ENCODE data around the gene NOS3. TPM values are rescaled to one million over a fixed set of nuclear protein-coding genes. Genes with fewer than 3 reads are reported as not detected.

NOS3 gene
- total and polyA plus RNA-seq, 10 donors: 11.9 to 455 (median 164) TPM

DNA sequence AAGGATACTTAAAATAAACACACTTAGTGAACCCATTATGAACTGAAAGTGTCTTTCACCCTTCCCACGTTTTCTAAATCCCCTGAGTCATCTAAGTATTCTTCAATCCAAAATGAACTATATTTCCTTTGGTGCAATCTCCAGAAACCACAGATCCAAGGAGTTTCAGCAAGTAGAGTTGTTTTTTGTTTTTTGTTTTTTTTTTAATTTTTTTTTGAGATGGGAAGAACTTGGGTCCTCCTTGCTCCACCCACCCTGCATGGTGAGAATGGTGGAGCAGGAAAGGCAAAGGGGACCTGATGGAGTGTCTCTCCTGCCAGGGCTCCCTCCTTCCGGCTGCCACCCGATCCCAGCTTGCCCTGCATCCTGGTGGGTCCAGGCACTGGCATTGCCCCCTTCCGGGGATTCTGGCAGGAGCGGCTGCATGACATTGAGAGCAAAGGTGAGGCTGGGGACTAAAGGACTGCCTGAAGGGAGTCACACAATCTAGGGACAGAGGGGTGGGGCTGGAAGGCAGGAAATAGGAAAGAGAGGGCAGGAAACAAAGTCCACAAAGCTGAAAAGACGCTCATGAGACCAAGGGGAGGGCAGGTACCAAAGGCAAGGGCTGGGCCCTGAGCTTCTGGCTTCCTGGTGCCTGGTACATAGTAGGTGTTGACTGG, 21.3 kb downstream of the NOS3 start:
- Histone ChIP-seq H3K36me3 (peaks cover 0 to 55% (median 0%) of the 10 kb centered on the region in 6 donors), H3K4me1 (peaks cover 60 to 100% (median 83%) of the 10 kb centered on the region in 6 donors), H3K27me3 (replicated peaks in 1 of 7) (peaks cover 0 to 41% (median 0%) of the 10 kb centered on the region in 7 donors), H3K4me3 (no peak overlapping the region), H3K9me3 (no peaks in the 10 kb centered on the region), H3K27ac (peak overlapping the region in 7 of 8 donors; percentile 0 to 85 (median 77))
- intact Hi-C loops (cut with DNase I; ENCODE audit: low total_unique reads): no loop called here
- no peak for DNase-seq
- 42 to 74% (median 62%) methylated on average over 6 of the region's 6 CpGs for WGBS, 5 donors
- TF ChIP-seq, protein P1, sequence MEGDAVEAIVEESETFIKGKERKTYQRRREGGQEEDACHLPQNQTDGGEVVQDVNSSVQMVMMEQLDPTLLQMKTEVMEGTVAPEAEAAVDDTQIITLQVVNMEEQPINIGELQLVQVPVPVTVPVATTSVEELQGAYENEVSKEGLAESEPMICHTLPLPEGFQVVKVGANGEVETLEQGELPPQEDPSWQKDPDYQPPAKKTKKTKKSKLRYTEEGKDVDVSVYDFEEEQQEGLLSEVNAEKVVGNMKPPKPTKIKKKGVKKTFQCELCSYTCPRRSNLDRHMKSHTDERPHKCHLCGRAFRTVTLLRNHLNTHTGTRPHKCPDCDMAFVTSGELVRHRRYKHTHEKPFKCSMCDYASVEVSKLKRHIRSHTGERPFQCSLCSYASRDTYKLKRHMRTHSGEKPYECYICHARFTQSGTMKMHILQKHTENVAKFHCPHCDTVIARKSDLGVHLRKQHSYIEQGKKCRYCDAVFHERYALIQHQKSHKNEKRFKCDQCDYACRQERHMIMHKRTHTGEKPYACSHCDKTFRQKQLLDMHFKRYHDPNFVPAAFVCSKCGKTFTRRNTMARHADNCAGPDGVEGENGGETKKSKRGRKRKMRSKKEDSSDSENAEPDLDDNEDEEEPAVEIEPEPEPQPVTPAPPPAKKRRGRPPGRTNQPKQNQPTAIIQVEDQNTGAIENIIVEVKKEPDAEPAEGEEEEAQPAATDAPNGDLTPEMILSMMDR (IDR thresholded peaks at IDR 0.05 in 8 of 11, conservative IDR thresholded peaks at IDR 0.05 in 3 of 11): no peak
- TF ChIP-seq POLR2A (IDR thresholded peaks at IDR 0.05) (no peak), POLR2AphosphoS5 (IDR thresholded peaks at IDR 0.05) (peak; percentile 13 to 52 (median 43))

DNA sequence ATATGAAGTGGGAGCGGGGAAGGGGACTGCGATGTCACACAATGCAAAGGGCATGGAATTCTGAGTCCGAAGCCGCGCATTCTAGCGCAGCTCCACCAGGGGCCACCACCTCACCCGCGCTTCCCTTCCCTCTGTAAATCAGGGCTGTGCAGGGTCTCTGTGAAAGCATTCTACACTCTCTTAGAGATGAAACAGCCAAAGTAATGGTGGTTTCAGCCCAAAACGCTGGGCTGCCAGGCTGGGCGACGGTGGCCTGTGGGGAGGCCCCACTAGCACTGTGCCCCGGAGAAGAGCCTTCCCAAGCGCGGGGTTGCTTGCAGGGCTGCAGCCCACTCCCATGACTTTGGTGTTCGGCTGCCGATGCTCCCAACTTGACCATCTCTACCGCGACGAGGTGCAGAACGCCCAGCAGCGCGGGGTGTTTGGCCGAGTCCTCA, 22.1 kb downstream of the NOS3 start:
- Histone ChIP-seq H3K27ac (peak overlapping the region in 7 of 8 donors; percentile 0 to 85 (median 77)), H3K27me3 (replicated peaks in 1 of 7) (peaks cover 0 to 46% (median under 1%) of the 10 kb centered on the region in 7 donors), H3K4me3 (peak overlapping the region in 4 of 8 donors; percentile 37 to 68 (median 41)), H3K9me3 (no peaks in the 10 kb centered on the region), H3K4me1 (peaks cover 56 to 100% (median 82%) of the 10 kb centered on the region in 6 donors), H3K36me3 (peaks cover 0 to 55% (median 0%) of the 10 kb centered on the region in 6 donors)
- no peak for DNase-seq
- TF ChIP-seq POLR2A (IDR thresholded peaks at IDR 0.05) (no peak), POLR2AphosphoS5 (IDR thresholded peaks at IDR 0.05) (peak in 2 of 3 donors; percentile 1 to 6)
- TF ChIP-seq, protein P1 (IDR thresholded peaks at IDR 0.05 in 8 of 11, conservative IDR thresholded peaks at IDR 0.05 in 3 of 11): peak in 5 of 11 experiments; percentile 23 to 37 (median 25)
- 38 to 59% (median 43%) methylated on average over 19 to 23 of the region's 23 CpGs for WGBS, 5 donors
- intact Hi-C loops (cut with DNase I; ENCODE audit: low total_unique reads): no loop called here

DNA sequence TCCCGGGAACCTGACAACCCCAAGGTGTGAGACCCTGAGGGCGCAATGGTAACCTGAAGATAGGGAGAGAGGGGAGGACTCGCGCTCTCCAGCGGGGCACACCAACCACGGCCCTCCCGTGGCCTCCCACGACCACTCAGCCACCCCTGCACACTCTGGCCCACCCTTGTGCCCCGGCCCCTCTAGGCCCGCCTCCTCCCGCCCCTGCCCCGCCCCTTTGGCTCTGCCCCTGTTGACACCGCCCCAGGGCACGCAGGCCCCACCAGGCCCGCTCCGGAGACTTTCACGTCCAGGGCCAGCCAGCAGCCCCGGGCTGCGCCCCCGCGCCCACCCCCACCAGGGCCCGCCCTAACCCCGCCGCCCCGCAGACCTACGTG, 22.5 kb downstream of the NOS3 start:
- Histone ChIP-seq H3K9me3 (no peaks in the 10 kb centered on the region), H3K27ac (peak overlapping the region in 6 of 8 donors; percentile 46 to 85 (median 78)), H3K36me3 (peaks cover 0 to 55% (median 0%) of the 10 kb centered on the region in 6 donors), H3K27me3 (replicated peaks in 1 of 7) (peaks cover 0 to 48% (median 4%) of the 10 kb centered on the region in 7 donors), H3K4me3 (peak overlapping the region in 7 of 8 donors; percentile 32 to 68 (median 39)), H3K4me1 (peaks cover 56 to 100% (median 82%) of the 10 kb centered on the region in 6 donors)
- WGBS, 5 donors: 17 to 35% (median 27%) methylated on average over 11 to 26 of the region's 26 CpGs
- no peak for DNase-seq
- TF ChIP-seq, protein P1 (IDR thresholded peaks at IDR 0.05 in 8 of 11, conservative IDR thresholded peaks at IDR 0.05 in 3 of 11): no peak
- TF ChIP-seq POLR2AphosphoS5 (IDR thresholded peaks at IDR 0.05) (no peak), POLR2A (IDR thresholded peaks at IDR 0.05) (no peak)
- intact Hi-C loops (cut with DNase I; ENCODE audit: low total_unique reads): no loop called here

Measured in spleen (tissue), 11 donors.